ENCODE measurements around the gene WDR19.

GRCh38 chr4:39181905-39182638, at the start of gene WDR19:
- TF ChIP-seq POLR2AphosphoS5 (IDR thresholded peaks at IDR 0.05) (peak; percentile 74 to 91 (median 86)), POLR2A (IDR thresholded peaks at IDR 0.05) (no peak), CTCF (IDR thresholded peaks at IDR 0.05 in 8 of 11, conservative IDR thresholded peaks at IDR 0.05 in 3 of 11) (peak; percentile 14 to 75 (median 58))

Data from spleen (tissue), 7 donors.